GM18868 (cell line): ENCODE data around the gene PDPR.
"Not testable (repeated sequence)": the region's sequence is repeated elsewhere in the genome, so short reads cannot be mapped to it uniquely, and the experiment has no call there.

Experiments used
- ATAC-seq: cut with Tn5 transposase; IDR thresholded peaks from one replicate; pipeline ENCODE4 v1.9.1; 2021; ENCODE audit warnings: mild to moderate bottlenecking, moderate library complexity; ENCODE audit not compliant: unreplicated experiment

The PDPR gene

GRCh38 chr16:70127706-70128105, 13.6 kb downstream of the PDPR start:
- not testable (repeated sequence) for ATAC-seq

- not testable (repeated sequence) for ATAC-seq
Measured at GRCh38 chr16:70128844-70129243, 14.7 kb downstream of the PDPR start.

DNA sequence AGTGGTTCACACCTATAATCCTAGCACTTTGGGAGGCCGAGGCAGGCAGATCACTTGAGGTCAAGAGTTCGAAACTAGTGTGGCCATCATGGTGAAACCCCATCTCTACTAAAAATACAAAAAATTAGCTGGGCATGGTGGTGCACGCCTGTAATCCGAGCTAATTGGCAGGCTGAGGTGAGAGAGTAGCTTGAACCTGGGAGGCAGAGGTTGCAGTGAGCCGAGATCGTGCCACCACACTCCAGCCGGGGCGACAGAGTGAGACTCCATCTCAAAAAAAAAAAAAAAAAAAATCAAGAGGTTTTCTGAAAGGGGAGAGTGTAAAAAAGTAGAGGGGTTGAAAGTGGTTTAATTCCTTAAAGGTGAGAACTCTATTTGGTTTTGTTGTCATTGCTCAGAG, 21.7 kb downstream of the PDPR start:
- not testable (repeated sequence) for ATAC-seq

DNA sequence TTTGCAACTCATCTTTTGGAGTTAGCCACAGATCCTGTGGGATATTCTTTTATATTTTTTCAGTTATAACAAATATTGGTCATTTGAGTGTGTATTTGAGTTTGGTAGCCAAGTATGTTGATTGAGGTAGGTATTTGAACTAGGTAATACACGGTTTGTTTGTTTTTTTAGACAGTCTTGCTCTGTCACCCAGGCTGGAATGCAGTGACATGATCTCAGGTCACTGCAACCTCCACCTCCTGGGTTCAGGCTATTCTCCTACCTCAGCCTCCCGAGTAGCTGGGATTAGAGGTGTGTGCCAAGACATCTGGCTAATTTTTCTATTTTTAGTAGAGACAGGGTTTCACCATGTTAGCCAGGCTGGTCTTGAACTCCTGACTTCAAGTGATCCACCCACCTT, 22.5 kb downstream of the PDPR start:
- ATAC-seq: not testable (repeated sequence)

DNA sequence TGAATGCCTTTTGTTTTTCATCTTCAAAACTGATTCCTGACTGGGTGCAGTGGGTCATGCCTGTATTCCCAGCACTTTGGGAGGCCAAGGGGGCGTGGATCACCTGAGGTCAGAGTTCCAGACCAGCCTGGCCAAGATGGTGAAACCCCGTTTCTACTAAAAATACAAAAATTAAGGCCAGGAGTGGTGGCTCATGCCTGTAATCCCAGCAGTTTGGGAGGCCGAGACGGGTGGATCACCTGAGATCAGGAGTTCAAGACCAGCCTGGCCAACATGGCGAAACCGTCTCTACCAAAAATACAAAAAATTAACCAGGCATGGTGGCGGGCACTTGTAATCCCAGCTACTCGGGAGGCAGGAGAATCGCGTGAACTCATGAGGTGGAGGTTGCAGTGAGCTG, 28.6 kb downstream of the PDPR start:
- ATAC-seq: not testable (repeated sequence)

DNA sequence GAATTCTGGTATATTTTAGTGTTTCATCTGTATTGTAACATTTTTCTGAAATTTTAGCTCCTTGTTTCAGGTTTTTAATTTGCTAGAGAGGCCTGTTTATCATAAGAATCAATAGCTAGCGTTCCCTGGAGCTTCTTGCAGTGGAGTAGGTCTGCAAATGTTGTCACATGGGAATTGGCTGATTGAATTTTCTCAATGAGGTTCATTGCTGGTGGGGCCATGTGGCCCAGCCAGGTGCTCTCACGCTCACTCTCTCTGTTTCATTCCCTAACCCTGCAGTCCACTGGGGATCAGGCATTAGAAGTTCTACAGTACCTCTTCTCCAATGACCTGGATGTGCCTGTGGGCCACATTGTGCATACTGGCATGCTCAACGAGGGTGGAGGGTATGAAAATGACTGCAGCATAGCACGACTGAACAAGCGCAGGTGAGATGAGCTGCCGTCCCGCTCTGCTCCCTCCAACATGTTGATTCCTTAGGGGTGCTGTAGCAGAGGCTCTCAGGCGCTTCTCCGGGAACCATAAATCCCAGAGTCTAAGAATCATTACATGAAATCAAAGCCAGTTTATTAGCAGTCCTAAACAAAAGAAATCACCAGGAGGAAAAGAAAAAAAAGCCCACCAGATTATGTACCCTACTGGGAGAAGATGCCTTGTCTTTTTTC, 29.2 kb downstream of the PDPR start:
- ATAC-seq: not testable (repeated sequence)

DNA sequence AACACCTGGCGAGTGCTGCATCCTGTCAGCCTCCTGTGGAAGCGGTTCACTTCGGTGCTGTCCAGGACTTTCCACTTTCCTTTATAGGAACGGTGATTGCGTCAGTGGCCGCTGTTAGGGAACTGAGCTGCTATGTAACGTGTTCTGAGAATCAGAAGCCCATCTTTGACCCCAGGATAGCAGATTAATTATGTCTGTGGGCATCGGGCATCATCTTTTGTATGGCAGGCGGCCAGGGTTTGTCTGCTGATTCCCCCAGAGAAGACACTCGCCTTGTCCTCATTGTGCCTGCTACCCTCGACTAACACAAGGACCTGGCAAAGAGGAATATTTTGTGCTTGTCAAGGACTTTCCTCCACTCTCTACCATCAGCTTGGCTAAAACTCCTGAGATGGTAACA, 33.7 kb downstream of the PDPR start:
- not testable (repeated sequence) for ATAC-seq

GRCh38 chr16:70148453-70148852, 34.3 kb downstream of the PDPR start:
- ATAC-seq: not testable (repeated sequence)

DNA sequence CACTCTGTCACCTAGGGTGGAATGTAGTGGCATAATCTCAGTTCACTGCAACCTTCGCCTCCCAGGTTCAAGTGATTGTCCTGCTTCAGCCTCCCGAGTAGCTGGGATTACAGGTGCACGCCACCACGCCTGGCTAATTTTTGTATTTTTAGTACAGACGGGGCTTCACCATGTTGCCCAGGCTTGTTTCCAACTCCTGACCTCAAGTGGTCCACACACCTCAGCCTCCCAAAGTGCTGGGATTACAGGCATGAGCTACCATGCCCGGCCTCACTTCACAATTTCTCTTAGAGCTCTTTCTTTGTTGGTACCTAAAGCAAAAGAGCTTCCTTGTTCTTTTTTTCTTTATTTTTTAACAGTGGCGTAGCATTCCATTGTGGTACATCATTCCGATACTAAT, 35.2 kb downstream of the PDPR start:
- ATAC-seq: not testable (repeated sequence)

DNA sequence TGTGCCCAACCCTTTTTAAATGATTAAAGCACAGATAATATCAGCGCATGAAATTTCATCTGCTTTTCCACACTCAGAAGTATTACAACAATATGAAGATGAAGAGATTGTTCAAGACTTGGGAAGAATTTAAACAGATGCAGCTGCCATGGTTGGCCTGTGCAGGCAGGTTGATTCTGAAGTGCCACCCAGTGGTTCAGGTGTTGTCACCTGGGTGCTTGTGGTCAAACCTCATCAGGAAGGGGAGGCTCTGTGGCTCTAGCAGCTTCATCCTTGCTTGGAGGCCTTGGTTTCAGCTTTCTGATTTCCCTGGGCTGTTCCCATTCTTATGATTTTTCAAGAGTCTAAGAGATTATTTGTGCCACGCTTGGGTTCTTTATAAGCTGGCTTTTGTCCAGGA, 37.3 kb downstream of the PDPR start:
- no peak for ATAC-seq

- no peak for ATAC-seq
Measured at GRCh38 chr16:70151941-70152509, 37.9 kb downstream of the PDPR start.

DNA sequence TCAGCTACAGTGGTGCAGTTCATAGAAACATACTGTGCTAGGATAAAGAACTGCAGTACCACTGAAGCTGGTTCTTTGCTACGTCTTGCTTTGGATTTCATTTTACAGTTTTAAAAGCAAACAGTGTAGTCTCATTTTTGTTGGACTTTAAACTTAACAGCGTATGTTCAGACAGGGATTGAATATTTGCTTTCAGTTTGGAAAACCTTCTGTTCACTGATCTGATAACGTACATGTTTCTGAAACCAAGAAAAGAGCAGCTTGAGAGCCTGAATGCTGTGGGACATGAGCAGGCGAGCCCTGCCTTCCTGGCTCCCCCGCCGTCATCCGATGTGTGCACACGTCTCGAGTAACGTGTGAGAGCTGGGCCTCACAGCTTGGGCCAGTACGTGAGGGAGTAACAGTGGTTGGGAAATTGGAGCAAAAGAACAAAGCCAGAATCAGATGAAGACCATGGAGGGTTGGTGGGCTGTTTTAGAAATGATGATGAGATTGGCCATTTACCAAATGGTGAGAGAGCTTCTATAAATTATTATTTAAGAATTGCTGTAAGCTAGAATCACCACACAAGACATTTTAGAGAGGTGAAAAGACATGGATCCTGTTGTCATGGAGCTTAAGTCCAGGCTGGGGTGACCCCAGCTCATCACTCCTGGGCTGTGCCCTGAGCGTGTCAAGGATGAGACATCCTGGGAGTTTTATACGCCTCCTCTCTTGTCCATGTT, 38.6 kb downstream of the PDPR start:
- no peak for ATAC-seq

DNA sequence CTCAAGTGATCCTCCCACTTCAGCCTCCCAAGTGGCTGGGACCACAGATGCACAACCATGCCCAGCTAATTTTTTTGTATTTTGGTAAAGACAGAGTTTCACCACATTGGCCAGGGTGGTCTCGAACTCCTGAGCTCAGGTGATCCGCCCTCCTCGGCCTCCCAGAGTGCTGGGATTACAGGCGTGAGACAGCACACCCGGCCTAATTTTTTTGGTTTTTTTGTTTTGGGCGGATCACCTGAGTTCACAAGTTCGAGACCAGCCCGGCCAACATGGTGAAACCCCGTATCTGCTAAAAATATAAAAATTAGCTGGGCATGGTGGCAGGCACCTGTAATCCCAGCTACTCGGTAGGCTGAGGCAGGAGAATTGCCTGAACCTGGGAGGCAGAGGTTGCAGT, 40.6 kb downstream of the PDPR start:
- ATAC-seq: not testable (repeated sequence)

- ATAC-seq: no peak
Measured at GRCh38 chr16:70156207-70156978, 42.3 kb downstream of the PDPR start.

DNA sequence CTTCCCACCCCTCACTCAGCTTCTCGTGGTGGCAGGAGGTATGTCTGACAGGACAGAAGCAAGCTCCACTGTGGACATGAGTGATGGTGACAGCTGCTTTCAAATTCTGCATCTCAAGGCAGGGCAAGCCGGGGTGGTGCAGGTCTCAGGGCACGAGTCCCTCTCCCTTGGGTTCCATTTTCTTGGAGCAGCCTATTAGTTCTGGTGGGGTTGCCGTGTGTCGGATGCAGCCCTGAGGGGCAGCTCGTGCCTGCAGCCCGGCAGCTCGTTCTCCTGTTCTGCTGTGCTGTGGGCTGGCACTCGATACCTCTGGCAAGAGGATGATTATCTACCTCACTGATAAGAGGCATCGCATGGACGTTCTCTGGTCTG, 43.0 kb downstream of the PDPR start:
- no peak for ATAC-seq

DNA sequence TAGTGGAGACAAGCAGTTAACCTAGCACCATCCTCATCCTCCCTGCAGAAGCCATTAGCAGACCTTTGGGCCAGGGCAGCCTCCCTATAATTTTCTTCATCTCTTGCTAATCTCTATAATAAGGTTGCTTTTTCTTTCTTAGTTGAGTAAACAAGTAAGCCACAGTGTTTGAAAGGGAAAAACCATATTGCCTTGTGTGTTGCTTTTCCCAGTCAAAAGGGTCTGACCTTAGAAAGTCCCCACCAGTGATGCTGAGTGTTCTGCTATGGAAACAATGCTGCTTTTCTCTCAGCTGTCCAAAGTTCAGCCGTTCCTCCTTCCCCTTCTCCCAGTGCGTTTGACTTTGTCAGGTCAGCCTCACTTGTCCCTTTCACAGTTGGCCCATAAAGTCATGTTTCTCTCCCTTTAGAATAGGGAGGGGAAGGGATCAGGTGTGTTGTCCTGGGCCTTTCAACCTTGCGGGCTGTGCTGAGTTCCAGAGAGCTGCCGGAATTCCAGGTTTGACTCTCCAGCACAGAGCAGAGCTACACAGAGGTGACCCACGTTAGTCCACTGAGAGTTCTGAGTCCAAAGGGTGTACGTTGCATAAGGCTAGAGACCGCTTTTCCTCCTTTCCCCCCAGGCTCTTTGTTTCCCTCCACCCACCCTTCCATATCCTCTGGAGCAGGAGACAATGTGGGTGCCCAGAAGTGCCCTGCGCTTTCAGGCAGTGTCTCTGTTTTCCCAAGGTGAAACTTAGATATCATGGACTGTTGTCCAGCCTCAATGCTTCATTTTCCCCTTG, 43.5 kb downstream of the PDPR start:
- ATAC-seq: no peak

GRCh38 chr16:70158261-70158939, 44.3 kb downstream of the PDPR start:
- no peak for ATAC-seq

GRCh38 chr16:70159355-70160348, 45.5 kb downstream of the PDPR start:
- no peak for ATAC-seq

- no peak for ATAC-seq
Measured at GRCh38 chr16:70160388-70160787, 46.3 kb downstream of the PDPR start.
